GM11168 (cell line): ENCODE results near the gene SBK1.
"Not testable (repeated sequence)": the region's sequence is repeated elsewhere in the genome, so short reads cannot be mapped to it uniquely, and the experiment has no call there.

ENCODE experiments used
- in situ Hi-C: fragments of 300-500 bp; cut with MboI; formaldehyde crosslinking; loops from one replicate; pipeline ENCODE4 v1.12.0; 2022; ENCODE audit warnings: low sequenced_read_pairs; ENCODE audit not compliant: unreplicated experiment

Gene SBK1

GRCh38 chr16:28326881-28327610 is 34.7 kb downstream of the SBK1 start:
- in situ Hi-C loops = no loop called here

GRCh38 chr16:28330232-28330631 is 37.9 kb downstream of the SBK1 start:
- in situ Hi-C loops = not testable (repeated sequence)

GRCh38 chr16:28330981-28331380 is 38.7 kb downstream of the SBK1 start:
- in situ Hi-C loops = not testable (repeated sequence)

GRCh38 chr16:28332632-28333031 is 40.3 kb downstream of the SBK1 start:
- in situ Hi-C loops = not testable (repeated sequence)

- in situ Hi-C loops = not testable (repeated sequence)
These were observed 43.4 kb downstream of the SBK1 start for GRCh38 chr16:28335678-28336077.

- in situ Hi-C loops = not testable (repeated sequence)
These were observed 44.8 kb downstream of the SBK1 start for GRCh38 chr16:28336940-28337710.

- in situ Hi-C loops = not testable (repeated sequence)
These were observed 45.9 kb downstream of the SBK1 start for GRCh38 chr16:28338230-28338629.

- in situ Hi-C loops = not testable (repeated sequence)
These were observed 70.3 kb downstream of the SBK1 start for GRCh38 chr16:28362600-28362999.

- in situ Hi-C loops = not testable (repeated sequence)
These were observed 71.1 kb downstream of the SBK1 start, which contains the start of gene NPIPB6 for GRCh38 chr16:28363408-28363807. NPIPB6 (minus strand) TSS chr16:28363508; CDS start chr16:28362822, 686 bp downstream.

- in situ Hi-C loops = not testable (repeated sequence)
These were observed 72.2 kb downstream of the SBK1 start for GRCh38 chr16:28364268-28365173.

GRCh38 chr16:28367926-28368325 is 75.6 kb downstream of the SBK1 start:
- in situ Hi-C loops = not testable (repeated sequence)
